Measurements from ENCODE around the gene C16orf54. TPM values are rescaled to one million over a fixed set of nuclear protein-coding genes. Genes with fewer than 3 reads are reported as not detected.
"Not testable (repeated sequence)": the region's sequence is repeated elsewhere in the genome, so short reads cannot be mapped to it uniquely, and the experiment has no call there.

C16orf54 gene
- total RNA-seq, 1 experiment from 2014 or later = not detected

DNA sequence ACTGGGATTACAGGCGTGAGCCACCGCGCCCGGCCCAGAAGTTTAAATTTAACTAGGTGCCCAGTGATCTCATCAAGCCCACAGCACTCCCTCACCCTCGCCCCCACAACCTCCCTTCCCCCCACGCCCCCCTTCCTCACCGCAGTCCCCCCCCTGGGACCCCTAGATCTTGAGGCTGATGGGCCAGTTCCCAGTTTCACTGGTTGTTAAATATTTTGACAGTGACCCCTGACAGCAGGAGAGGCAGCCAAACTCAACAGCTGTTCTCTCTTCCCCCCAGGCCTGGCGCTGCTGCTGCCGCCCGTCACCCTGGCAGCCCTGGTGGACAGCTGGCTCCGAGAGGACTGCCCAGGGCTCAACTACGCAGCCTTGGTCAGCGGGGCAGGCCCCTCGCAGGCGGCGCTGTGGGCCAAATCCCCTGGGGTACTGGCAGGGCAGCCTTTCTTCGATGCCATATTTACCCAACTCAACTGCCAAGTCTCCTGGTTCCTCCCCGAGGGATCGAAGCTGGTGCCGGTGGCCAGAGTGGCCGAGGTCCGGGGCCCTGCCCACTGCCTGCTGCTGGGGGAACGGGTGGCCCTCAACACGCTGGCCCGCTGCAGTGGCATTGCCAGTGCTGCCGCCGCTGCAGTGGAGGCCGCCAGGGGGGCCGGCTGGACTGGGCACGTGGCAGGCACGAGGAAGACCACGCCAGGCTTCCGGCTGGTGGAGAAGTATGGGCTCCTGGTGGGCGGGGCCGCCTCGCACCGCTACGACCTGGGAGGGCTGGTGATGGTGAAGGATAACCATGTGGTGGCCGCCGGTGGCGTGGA lies 51.2 kb downstream of the C16orf54 start:
- H3K79me1 ChIP-seq (ENCODE audit: insufficient read depth, low read depth, low read length, poor library complexity, severe bottlenecking) = peaks cover 2% of the 10 kb centered on the region
- DNase-seq = no peak
- no peak overlapping the region for H2BK20ac ChIP-seq (ENCODE audit: low read depth, low read length, poor library complexity, severe bottlenecking)
- H3K23ac ChIP-seq (ENCODE audit: insufficient read length, low read depth, low read length) = no peak overlapping the region
- H3K4ac ChIP-seq (ENCODE audit: low read depth, low read length) = no peak overlapping the region
- H3K27me3 ChIP-seq (ENCODE audit: insufficient read depth, low read length) = no peaks in the 10 kb centered on the region
- no peak overlapping the region for H2BK15ac ChIP-seq (ENCODE audit: low read depth, low read length)
- no peak overlapping the region for H2AK5ac ChIP-seq (ENCODE audit: insufficient read length, low read length)
- no peaks in the 10 kb centered on the region for H3K9me3 ChIP-seq (ENCODE audit: control insufficient read depth, low read depth, low read length)
- no peak overlapping the region for H3K56ac ChIP-seq (ENCODE audit: insufficient read length, low read depth, low read length)
- no peak overlapping the region for H3K9ac ChIP-seq (ENCODE audit: extremely low read depth, insufficient read length, low read length)
- H4K91ac ChIP-seq (ENCODE audit: insufficient read length, low read depth, low read length) = no peak overlapping the region
- WGBS (ENCODE audit: extremely low coverage, insufficient read length, low lambda C conversion rate) = no CpG with 5 or more reads among the region's 41 CpGs
- no peak overlapping the region for H4K8ac ChIP-seq (replicated peaks; ENCODE audit: insufficient read length, low read depth, low read length)
- no peaks in the 10 kb centered on the region for H3K79me2 ChIP-seq (ENCODE audit: insufficient read depth, low read length)
- no peaks in the 10 kb centered on the region for H3K23me2 ChIP-seq (ENCODE audit: insufficient read length, low read depth, low read length, poor library complexity, severe bottlenecking)
- Mint-ChIP-seq H3K4me1 (peaks cover 11 to 16% of the 10 kb centered on the region in 2 experiments), H3K27me3 (ENCODE audit: low read depth) (no peaks in the 10 kb centered on the region), H3K27ac (no peak overlapping the region), H3K4me3 (no peak overlapping the region), H3K9me3 (peaks cover 6 to 13% of the 10 kb centered on the region in 2 experiments), H3K36me3 (ENCODE audit: insufficient read depth in 1 of 3, low read depth in 3 of 3) (peaks cover 37 to 54% (median 45%) of the 10 kb centered on the region in 3 experiments)
- TF ChIP-seq, protein P1, sequence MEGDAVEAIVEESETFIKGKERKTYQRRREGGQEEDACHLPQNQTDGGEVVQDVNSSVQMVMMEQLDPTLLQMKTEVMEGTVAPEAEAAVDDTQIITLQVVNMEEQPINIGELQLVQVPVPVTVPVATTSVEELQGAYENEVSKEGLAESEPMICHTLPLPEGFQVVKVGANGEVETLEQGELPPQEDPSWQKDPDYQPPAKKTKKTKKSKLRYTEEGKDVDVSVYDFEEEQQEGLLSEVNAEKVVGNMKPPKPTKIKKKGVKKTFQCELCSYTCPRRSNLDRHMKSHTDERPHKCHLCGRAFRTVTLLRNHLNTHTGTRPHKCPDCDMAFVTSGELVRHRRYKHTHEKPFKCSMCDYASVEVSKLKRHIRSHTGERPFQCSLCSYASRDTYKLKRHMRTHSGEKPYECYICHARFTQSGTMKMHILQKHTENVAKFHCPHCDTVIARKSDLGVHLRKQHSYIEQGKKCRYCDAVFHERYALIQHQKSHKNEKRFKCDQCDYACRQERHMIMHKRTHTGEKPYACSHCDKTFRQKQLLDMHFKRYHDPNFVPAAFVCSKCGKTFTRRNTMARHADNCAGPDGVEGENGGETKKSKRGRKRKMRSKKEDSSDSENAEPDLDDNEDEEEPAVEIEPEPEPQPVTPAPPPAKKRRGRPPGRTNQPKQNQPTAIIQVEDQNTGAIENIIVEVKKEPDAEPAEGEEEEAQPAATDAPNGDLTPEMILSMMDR (conservative IDR thresholded peaks at IDR 0.05) = no peak
- H3K18ac ChIP-seq (ENCODE audit: insufficient read length, low read depth, low read length) = no peak overlapping the region
- H2BK120ac ChIP-seq (ENCODE audit: low read depth, low read length, poor library complexity, severe bottlenecking) = no peak overlapping the region
- H3K27ac ChIP-seq (ENCODE audit: insufficient read length, low read depth, low read length) = no peak overlapping the region
- no peak overlapping the region for H3K14ac ChIP-seq (ENCODE audit: insufficient read depth, low read length)
- H4K20me1 ChIP-seq (ENCODE audit: control insufficient read depth, insufficient read depth, insufficient read length) = no peaks in the 10 kb centered on the region
- H3T11ph ChIP-seq (ENCODE audit: low read length) = no peak overlapping the region
- H3K4me1 ChIP-seq (ENCODE audit: insufficient read depth, low read length) = no peaks in the 10 kb centered on the region; the same call in 1 of the 2 replicates
- no peak overlapping the region for H4K5ac ChIP-seq (ENCODE audit: insufficient read length, low read depth, low read length)
- no peak overlapping the region for H3K4me2 ChIP-seq (ENCODE audit: insufficient read depth, insufficient read length, low read length)
- H2BK5ac ChIP-seq (ENCODE audit: insufficient read length, low read length) = no peak overlapping the region
- H2AFZ ChIP-seq (ENCODE audit: low read length) = no peak overlapping the region
- H2BK12ac ChIP-seq (ENCODE audit: insufficient read length, low read depth, low read length) = no peak overlapping the region

DNA sequence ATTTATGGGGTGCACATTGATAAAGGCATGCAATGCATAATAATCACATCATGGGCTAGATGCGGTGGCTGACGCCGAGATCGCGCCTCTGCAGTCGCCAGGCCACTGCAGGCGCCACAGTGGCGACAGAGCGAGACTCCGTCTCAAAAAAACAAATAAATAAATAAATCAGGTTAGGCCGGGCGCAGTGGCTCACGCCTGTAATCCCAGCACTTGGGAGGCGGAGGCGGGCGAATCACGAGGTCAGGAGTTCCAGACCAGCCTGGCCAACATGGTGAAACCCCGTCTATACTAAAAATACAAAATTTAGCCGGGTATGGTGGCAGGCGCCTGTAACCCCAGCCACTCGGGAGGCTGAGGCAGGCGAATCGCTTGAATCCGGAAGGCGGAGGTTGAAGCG lies 53.2 kb downstream of the C16orf54 start:
- not testable (repeated sequence) for H3K23me2 ChIP-seq (ENCODE audit: insufficient read length, low read depth, low read length, poor library complexity, severe bottlenecking); H3K4me1 ChIP-seq (ENCODE audit: insufficient read depth, low read length); H4K8ac ChIP-seq (replicated peaks; ENCODE audit: insufficient read length, low read depth, low read length); H3K27ac Mint-ChIP-seq; H3K4ac ChIP-seq (ENCODE audit: low read depth, low read length); H2BK5ac ChIP-seq (ENCODE audit: insufficient read length, low read length); H3K9ac ChIP-seq (ENCODE audit: extremely low read depth, insufficient read length, low read length); H3K14ac ChIP-seq (ENCODE audit: insufficient read depth, low read length); H2BK20ac ChIP-seq (ENCODE audit: low read depth, low read length, poor library complexity, severe bottlenecking); H3K56ac ChIP-seq (ENCODE audit: insufficient read length, low read depth, low read length); DNase-seq; H3K79me2 ChIP-seq (ENCODE audit: insufficient read depth, low read length); H2AK5ac ChIP-seq (ENCODE audit: insufficient read length, low read length); H3K4me3 Mint-ChIP-seq; H3K27ac ChIP-seq (ENCODE audit: insufficient read length, low read depth, low read length); H3K27me3 ChIP-seq (ENCODE audit: insufficient read depth, low read length); H4K91ac ChIP-seq (ENCODE audit: insufficient read length, low read depth, low read length); H3K23ac ChIP-seq (ENCODE audit: insufficient read length, low read depth, low read length); H4K20me1 ChIP-seq (ENCODE audit: control insufficient read depth, insufficient read depth, insufficient read length); H3K9me3 Mint-ChIP-seq; H3K27me3 Mint-ChIP-seq (ENCODE audit: low read depth); H4K5ac ChIP-seq (ENCODE audit: insufficient read length, low read depth, low read length); H3K18ac ChIP-seq (ENCODE audit: insufficient read length, low read depth, low read length); H3K4me2 ChIP-seq (ENCODE audit: insufficient read depth, insufficient read length, low read length); H3K9me3 ChIP-seq (ENCODE audit: control insufficient read depth, low read depth, low read length); H2AFZ ChIP-seq (ENCODE audit: low read length); H3T11ph ChIP-seq (ENCODE audit: low read length); H2BK12ac ChIP-seq (ENCODE audit: insufficient read length, low read depth, low read length); H3K79me1 ChIP-seq (ENCODE audit: insufficient read depth, low read depth, low read length, poor library complexity, severe bottlenecking); H2BK120ac ChIP-seq (ENCODE audit: low read depth, low read length, poor library complexity, severe bottlenecking); H2BK15ac ChIP-seq (ENCODE audit: low read depth, low read length)
- peaks cover 12 to 13% of the 10 kb centered on the region in 2 experiments for H3K4me1 Mint-ChIP-seq
- H3K36me3 Mint-ChIP-seq (ENCODE audit: insufficient read depth in 1 of 3, low read depth in 3 of 3) = peaks cover 33 to 50% (median 44%) of the 10 kb centered on the region in 3 experiments
- WGBS (ENCODE audit: extremely low coverage, insufficient read length, low lambda C conversion rate) = no CpG with 5 or more reads among the region's 26 CpGs

All from H9 (cell line).